Right kidney (tissue), 1 donor: Measurements from ENCODE around the gene TTK.
"Not testable (repeated sequence)": the region's sequence is repeated elsewhere in the genome, so short reads cannot be mapped to it uniquely, and the experiment has no call there.

ENCODE experiments used
- DNase-seq: peaks from one replicate; pipeline ENCODE4 v3.0.0-alpha.2; 2016

TTK gene

GRCh38 chr6:80021131-80021530 is 16.7 kb downstream of the TTK start:
- DNase-seq = no peak

- DNase-seq = no peak
Measured at GRCh38 chr6:80021591-80021990, 17.1 kb downstream of the TTK start.

- no peak for DNase-seq
Measured at GRCh38 chr6:80022803-80023202, 18.4 kb downstream of the TTK start.

- no peak for DNase-seq
Measured at GRCh38 chr6:80028589-80028988, 24.1 kb downstream of the TTK start.

GRCh38 chr6:80029470-80029869 is 25.0 kb downstream of the TTK start:
- DNase-seq = no peak

GRCh38 chr6:80048220-80048619 is 43.8 kb downstream of the TTK start:
- DNase-seq = not testable (repeated sequence)

- no peak for DNase-seq
Measured at GRCh38 chr6:80060774-80061173, 56.3 kb downstream of the TTK start.

GRCh38 chr6:80068146-80068545 is 63.7 kb downstream of the TTK start:
- DNase-seq = not testable (repeated sequence)

GRCh38 chr6:80070431-80070830 is 66.0 kb downstream of the TTK start:
- DNase-seq = not testable (repeated sequence)

- DNase-seq = no peak
Measured at GRCh38 chr6:80077067-80077466, 72.6 kb downstream of the TTK start.

- DNase-seq = no peak
Measured at GRCh38 chr6:80088637-80089036, 84.2 kb downstream of the TTK start.

GRCh38 chr6:80091506-80091905 is 87.1 kb downstream of the TTK start:
- no peak for DNase-seq
